Naive B cell (primary cell): ENCODE measurements around the gene MYH7B. TPM values are rescaled to one million over a fixed set of nuclear protein-coding genes. Genes with fewer than 3 reads are reported as not detected.

Experiments
- ATAC-seq, 2 donors: fragments of 150-1000 bp; cut with Tn5 transposase; 2 replicates each; pipeline ENCODE4 v1.10.0; 2021; ENCODE audit warnings: low read depth in 2 of 2, mild to moderate bottlenecking in 2 of 2, moderate library complexity in 2 of 2
- DNase-seq: peaks from one replicate; pipeline ENCODE4 v3.0.0; 2022
- H3K27ac Mint-ChIP-seq, 6 donors: one replicate each; pipeline ENCODE4 v1.8.0; 2020 to 2022; ENCODE audit warnings: mild to moderate bottlenecking in 6 of 6, mixed read lengths in 6 of 6, moderate library complexity in 5 of 6, inconsistent platforms in 2 of 6
- H3K27me3 Mint-ChIP-seq, 3 donors: one replicate each; pipeline ENCODE4 v1.8.0; 2021 to 2022; ENCODE audit warnings: mixed read lengths in 3 of 3, mild to moderate bottlenecking in 1 of 3
- H3K36me3 Mint-ChIP-seq, 2 donors: one replicate each; pipeline ENCODE4 v1.8.0; 2020 to 2022; ENCODE audit warnings: mixed read lengths in 2 of 2, inconsistent platforms in 1 of 2, mild to moderate bottlenecking in 1 of 2
- H3K4me1 Mint-ChIP-seq, 3 donors: one replicate each; pipeline ENCODE4 v1.8.0; 2020 to 2022; ENCODE audit warnings: mixed read lengths in 3 of 3, inconsistent platforms in 1 of 3, mild to moderate bottlenecking in 1 of 3, moderate library complexity in 1 of 3
- H3K4me3 Mint-ChIP-seq, 8 donors: one replicate each; pipeline ENCODE4 v1.8.0; 2020 to 2022; ENCODE audit warnings: mild to moderate bottlenecking in 8 of 8, mixed read lengths in 8 of 8, moderate library complexity in 8 of 8, inconsistent platforms in 2 of 8
- H3K9me3 Mint-ChIP-seq, 7 donors: one replicate each; pipeline ENCODE4 v1.8.0; 2020 to 2022; ENCODE audit warnings: mixed read lengths in 7 of 7, mild to moderate bottlenecking in 5 of 7, inconsistent platforms in 2 of 7, moderate library complexity in 1 of 7
- polyA plus RNA-seq, 6 donors: library from polyadenylated mRNA; unstranded; fragments of 300-500 nt; fragmentation: Illumina TruSeq; gene quantifications; one replicate each; pipeline ENCODE4 v1.2.3, GENCODE V29; 2021; ENCODE audit warnings: low read depth in 6 of 6

MYH7B gene
- polyA plus RNA-seq, 6 donors from 2014 or later: 0.24 to 0.84 TPM; not detected in 4

GRCh38 chr20:34927736-34928135, 27.9 kb upstream of the MYH7B start:
- Mint-ChIP-seq H3K4me3 (no peak overlapping the region), H3K27me3 (no peaks in the 10 kb centered on the region), H3K27ac (no peak overlapping the region), H3K36me3 (peaks cover 0 to 17% of the 10 kb centered on the region in 2 donors), H3K4me1 (no peaks in the 10 kb centered on the region), H3K9me3 (no peaks in the 10 kb centered on the region)
- DNase-seq (no peak), ATAC-seq (no peak)

- Mint-ChIP-seq H3K4me3 (no peak overlapping the region), H3K4me1 (no peaks in the 10 kb centered on the region), H3K9me3 (no peaks in the 10 kb centered on the region), H3K27ac (no peak overlapping the region), H3K36me3 (peaks cover 0 to 17% of the 10 kb centered on the region in 2 donors), H3K27me3 (no peaks in the 10 kb centered on the region)
- DNase-seq (no peak), ATAC-seq (no peak)
These were observed 27.3 kb upstream of the MYH7B start for GRCh38 chr20:34928411-34928810.

- peaks cover 0 to 17% of the 10 kb centered on the region in 2 donors for H3K36me3 Mint-ChIP-seq
- DNase-seq: no peak
- no peaks in the 10 kb centered on the region for H3K27me3 Mint-ChIP-seq
- H3K4me3 Mint-ChIP-seq: no peak overlapping the region
- no peak overlapping the region for H3K27ac Mint-ChIP-seq
- no peaks in the 10 kb centered on the region for H3K4me1 Mint-ChIP-seq
- ATAC-seq: no peak
- no peaks in the 10 kb centered on the region for H3K9me3 Mint-ChIP-seq
These were observed 23.9 kb upstream of the MYH7B start for GRCh38 chr20:34931771-34932170.

DNA sequence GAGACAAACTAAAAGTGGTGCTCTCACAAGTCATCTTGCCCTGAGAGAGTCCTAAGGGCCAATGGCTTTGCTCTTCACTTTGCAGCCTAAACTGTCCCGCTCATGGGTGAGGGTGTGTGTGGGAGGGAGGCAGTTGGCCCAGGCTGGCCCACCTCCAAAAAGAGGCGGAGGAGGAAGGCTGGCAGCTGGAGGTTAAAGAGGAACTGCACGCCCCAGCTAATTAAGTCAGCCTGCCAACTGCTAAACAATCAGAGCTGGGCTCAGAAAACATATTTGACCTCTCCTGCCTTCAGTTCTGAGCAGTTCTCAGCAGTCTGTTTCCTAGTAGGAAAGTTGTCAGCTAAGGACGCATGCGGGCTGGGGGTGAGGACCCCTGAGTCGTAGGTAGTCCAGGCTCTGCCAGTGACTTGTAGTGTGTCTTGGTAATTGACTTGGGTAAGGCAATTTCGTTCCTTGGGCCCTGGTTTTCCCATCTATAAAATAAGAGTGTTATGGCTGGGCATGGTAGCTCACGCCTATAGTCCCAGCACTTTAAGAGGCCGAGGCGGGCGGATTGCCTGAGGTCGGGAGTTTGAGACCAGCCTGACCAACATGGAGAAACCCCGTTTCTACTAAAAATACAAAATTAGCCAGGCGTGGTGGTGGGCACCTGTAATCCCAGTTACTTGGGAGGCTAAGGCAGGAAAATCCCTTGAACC, 17.1 kb upstream of the MYH7B start:
- H3K36me3 Mint-ChIP-seq: no peaks in the 10 kb centered on the region
- H3K4me3 Mint-ChIP-seq: peak overlapping the region in 2 of 8 donors; percentile 39 to 45
- peak overlapping the region in 4 of 6 donors; percentile 17 to 82 (median 62) for H3K27ac Mint-ChIP-seq
- H3K27me3 Mint-ChIP-seq: no peaks in the 10 kb centered on the region
- ATAC-seq (peak; percentile 69 to 80), DNase-seq (peak; percentile 22)
- H3K9me3 Mint-ChIP-seq: no peaks in the 10 kb centered on the region
- peaks cover 8 to 9% (median 8%) of the 10 kb centered on the region in 3 donors for H3K4me1 Mint-ChIP-seq

DNA sequence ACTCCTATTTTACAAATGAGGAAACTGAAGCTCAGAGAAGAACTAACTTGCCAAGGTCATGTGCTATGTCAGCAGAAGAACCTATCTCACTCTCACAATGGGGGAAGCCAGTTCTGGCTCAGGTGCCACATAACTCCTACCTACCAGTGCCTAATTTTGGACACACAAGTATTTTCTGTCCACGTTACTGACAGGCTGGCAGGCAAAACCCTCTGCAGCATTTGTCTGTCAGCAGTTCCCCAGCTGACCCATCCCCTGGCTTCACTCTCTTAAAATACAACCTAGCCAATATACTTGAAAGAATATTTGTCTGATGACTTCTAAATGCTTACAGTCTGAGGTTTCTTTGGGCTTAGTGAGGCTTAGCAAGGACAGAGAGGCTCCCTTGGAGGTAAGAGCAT, 15.6 kb upstream of the MYH7B start:
- Mint-ChIP-seq H3K27me3 (no peaks in the 10 kb centered on the region), H3K9me3 (no peaks in the 10 kb centered on the region), H3K4me1 (peaks cover 8 to 9% (median 8%) of the 10 kb centered on the region in 3 donors), H3K4me3 (no peak overlapping the region), H3K27ac (no peak overlapping the region), H3K36me3 (no peaks in the 10 kb centered on the region)
- DNase-seq: no peak
- no peak for ATAC-seq

DNA sequence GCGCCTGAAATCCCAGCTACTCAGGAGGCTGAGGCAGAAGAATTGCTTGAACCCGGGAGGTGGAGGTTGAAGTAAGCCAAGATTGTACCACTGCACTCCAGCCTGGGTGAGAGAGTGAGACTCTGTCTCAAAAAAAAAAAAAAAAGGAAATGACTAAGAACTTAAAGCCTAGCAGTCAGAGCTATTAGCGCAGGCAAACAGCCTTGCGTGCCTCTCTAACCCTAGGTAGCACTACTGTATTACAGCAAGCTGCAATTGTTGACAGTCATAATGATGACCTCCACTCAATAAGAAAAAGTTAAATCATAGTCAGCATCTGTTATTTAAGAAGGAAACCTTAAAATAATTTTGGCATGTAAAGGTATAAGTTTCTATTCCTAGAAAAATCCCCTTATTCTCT, 14.4 kb upstream of the MYH7B start:
- Mint-ChIP-seq H3K36me3 (no peaks in the 10 kb centered on the region), H3K9me3 (no peaks in the 10 kb centered on the region), H3K27me3 (no peaks in the 10 kb centered on the region), H3K4me3 (no peak overlapping the region), H3K4me1 (peaks cover 8 to 9% (median 8%) of the 10 kb centered on the region in 3 donors), H3K27ac (no peak overlapping the region)
- no peak for DNase-seq
- no peak for ATAC-seq

GRCh38 chr20:34942301-34942700, 13.4 kb upstream of the MYH7B start:
- peaks cover 8 to 9% (median 8%) of the 10 kb centered on the region in 3 donors for H3K4me1 Mint-ChIP-seq
- H3K9me3 Mint-ChIP-seq: no peaks in the 10 kb centered on the region
- H3K36me3 Mint-ChIP-seq: no peaks in the 10 kb centered on the region
- DNase-seq (no peak), ATAC-seq (no peak)
- H3K27me3 Mint-ChIP-seq: no peaks in the 10 kb centered on the region
- no peak overlapping the region for H3K4me3 Mint-ChIP-seq
- no peak overlapping the region for H3K27ac Mint-ChIP-seq

DNA sequence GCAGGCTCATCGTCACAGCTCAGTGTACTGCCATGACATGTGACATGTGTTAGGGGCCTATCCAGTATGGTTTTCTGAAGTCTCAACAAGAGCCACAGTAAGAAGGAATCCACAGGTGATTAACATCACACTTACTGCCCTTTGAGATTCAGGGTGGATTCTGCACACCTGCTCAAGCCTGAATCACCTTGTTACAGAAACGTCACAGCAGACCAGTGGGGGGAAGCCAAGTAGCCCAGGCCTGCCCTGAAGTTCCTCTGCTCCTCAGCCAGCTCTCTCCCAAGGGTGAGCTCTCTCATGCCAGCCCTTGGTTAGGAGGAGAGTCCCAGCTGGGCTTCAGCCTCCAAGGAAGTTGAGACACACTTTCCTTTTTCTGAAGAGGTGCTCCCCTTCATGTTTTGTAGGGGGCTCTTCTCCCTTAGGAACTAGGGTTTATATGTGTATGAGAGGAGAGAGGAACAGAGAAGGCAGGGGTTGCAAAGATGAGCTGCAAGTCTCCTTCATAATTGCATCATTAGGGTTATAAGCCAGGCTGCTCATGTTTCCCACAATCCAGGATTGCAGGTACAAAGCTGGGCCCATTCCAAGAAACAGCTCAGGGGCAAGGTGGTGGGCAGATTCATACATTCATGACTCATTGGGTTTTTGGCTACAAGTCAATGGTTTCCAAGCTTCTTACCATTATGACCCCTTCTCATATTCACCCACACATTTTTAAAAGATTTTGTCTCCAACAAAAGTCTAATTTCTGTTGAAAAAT, 11.7 kb upstream of the MYH7B start:
- no peak for ATAC-seq
- H3K27ac Mint-ChIP-seq: no peak overlapping the region
- no peaks in the 10 kb centered on the region for H3K27me3 Mint-ChIP-seq
- DNase-seq: no peak
- peaks cover 0 to 3% (median 0%) of the 10 kb centered on the region in 3 donors for H3K4me1 Mint-ChIP-seq
- peaks cover 0 to under 1% of the 10 kb centered on the region in 2 donors for H3K36me3 Mint-ChIP-seq
- no peaks in the 10 kb centered on the region for H3K9me3 Mint-ChIP-seq
- no peak overlapping the region for H3K4me3 Mint-ChIP-seq

DNA sequence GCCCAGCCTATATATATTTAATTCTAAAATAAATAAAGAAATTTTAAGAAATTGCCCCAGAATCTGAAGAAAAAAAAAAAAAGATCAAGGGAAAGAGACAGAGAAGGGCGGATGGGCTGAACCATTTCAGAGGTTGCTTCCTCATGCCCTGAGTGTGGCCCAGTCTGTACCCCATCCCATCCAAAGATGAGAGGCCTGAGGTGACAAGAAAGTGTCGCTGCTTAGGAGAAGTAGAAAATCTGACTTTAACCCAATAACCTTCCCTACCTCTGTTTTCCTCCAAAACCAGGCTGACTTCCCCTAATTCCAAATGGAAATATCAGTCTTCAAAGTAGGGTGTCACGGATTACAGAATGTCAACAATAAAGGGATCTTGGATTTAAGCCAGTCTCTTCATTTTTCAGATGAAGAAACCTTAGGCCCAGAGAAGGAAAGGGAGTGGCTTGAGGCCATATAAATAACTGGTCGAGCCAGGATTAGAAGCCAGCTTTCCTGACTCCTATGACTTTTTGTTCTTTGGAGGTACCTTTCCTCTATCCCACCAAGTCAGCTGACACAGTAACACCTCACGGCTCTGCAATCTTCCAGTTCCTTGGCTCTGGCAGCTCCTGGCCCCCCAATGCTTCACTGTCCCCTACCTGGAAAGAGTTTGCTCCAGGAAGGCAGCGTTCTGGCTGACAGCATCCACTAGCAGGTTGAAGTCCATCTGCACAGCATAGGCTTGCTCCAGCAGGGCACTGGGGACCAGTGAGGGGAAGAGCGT, 10.2 kb upstream of the MYH7B start:
- DNase-seq (no peak), ATAC-seq (no peak)
- no peak overlapping the region for H3K4me3 Mint-ChIP-seq
- H3K9me3 Mint-ChIP-seq: no peaks in the 10 kb centered on the region
- peak overlapping the region in 2 of 6 donors; percentile 69 to 80 for H3K27ac Mint-ChIP-seq
- H3K4me1 Mint-ChIP-seq: peaks cover 0 to 3% (median 0%) of the 10 kb centered on the region in 3 donors
- no peaks in the 10 kb centered on the region for H3K27me3 Mint-ChIP-seq
- peaks cover 5 to 8% of the 10 kb centered on the region in 2 donors for H3K36me3 Mint-ChIP-seq

GRCh38 chr20:34946661-34947060, 9.0 kb upstream of the MYH7B start:
- H3K27me3 Mint-ChIP-seq: no peaks in the 10 kb centered on the region
- H3K4me1 Mint-ChIP-seq: peaks cover 0 to 3% (median 0%) of the 10 kb centered on the region in 3 donors
- H3K9me3 Mint-ChIP-seq: no peaks in the 10 kb centered on the region
- H3K4me3 Mint-ChIP-seq: no peak overlapping the region
- H3K36me3 Mint-ChIP-seq: peaks cover 5 to 8% of the 10 kb centered on the region in 2 donors
- ATAC-seq (no peak), DNase-seq (no peak)
- H3K27ac Mint-ChIP-seq: no peak overlapping the region

DNA sequence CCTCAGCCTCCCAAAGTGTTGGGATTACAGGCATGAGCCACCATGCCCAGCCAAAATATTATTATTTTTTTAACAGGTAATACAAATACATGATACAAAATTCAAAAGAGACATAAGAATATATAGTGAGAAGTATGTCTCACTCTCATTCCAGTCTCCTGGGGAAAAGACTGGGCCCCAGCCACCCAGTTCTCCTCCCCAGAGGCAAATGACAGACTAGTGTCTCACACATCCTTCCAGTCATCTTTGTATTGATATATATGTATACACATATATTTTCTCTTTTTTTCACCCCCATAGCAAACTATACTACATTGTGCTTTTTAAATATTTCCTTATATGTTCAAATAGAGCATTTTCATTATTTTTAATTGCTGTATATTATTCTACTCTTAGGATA, 8.3 kb upstream of the MYH7B start:
- H3K27ac Mint-ChIP-seq: no peak overlapping the region
- ATAC-seq (no peak), DNase-seq (no peak)
- H3K27me3 Mint-ChIP-seq: no peaks in the 10 kb centered on the region
- H3K4me3 Mint-ChIP-seq: no peak overlapping the region
- H3K36me3 Mint-ChIP-seq: peaks cover 5 to 8% of the 10 kb centered on the region in 2 donors
- H3K4me1 Mint-ChIP-seq: peaks cover 0 to 3% (median 0%) of the 10 kb centered on the region in 3 donors
- no peaks in the 10 kb centered on the region for H3K9me3 Mint-ChIP-seq

- Mint-ChIP-seq H3K9me3 (no peaks in the 10 kb centered on the region), H3K27me3 (no peaks in the 10 kb centered on the region), H3K27ac (peak overlapping the region in 1 of 6 donors; percentile 49), H3K4me3 (no peak overlapping the region), H3K4me1 (peaks cover 0 to 3% (median 0%) of the 10 kb centered on the region in 3 donors), H3K36me3 (peaks cover 5 to 8% of the 10 kb centered on the region in 2 donors)
- DNase-seq: no peak
- ATAC-seq: no peak
These were observed 7.6 kb upstream of the MYH7B start for GRCh38 chr20:34948030-34948429.

DNA sequence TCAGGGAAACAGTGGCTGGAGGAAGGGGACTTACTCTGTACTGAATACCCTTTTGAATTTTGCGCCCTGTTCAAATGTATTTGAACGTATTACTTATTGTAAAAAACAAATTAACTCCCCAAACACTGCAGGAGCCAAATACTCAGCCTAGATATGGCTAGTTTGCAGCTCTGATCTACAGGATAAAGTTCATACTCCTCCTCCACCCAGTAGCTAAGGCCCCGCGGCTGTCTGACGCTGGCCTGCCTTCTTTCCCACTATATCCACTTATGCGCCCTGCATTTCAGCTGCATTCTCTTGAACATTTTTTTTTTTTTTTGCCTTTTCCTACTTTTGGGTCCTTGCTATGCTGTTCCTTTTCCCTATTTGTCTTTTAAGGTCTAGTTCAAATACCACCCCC, 6.5 kb upstream of the MYH7B start:
- Mint-ChIP-seq H3K36me3 (peaks cover 5 to 8% of the 10 kb centered on the region in 2 donors), H3K27me3 (no peaks in the 10 kb centered on the region), H3K9me3 (no peaks in the 10 kb centered on the region), H3K4me3 (no peak overlapping the region), H3K27ac (peak overlapping the region in 1 of 6 donors; percentile 50), H3K4me1 (peaks cover 0 to 3% (median 0%) of the 10 kb centered on the region in 3 donors)
- no peak for ATAC-seq
- DNase-seq: no peak
